HUES6 (cell line): Measurements from ENCODE around the gene ARR3.
"Not testable (repeated sequence)": the region's sequence is repeated elsewhere in the genome, so short reads cannot be mapped to it uniquely, and the experiment has no call there.

Experiments used
- H3K27ac ChIP-seq: 2 replicates; pipeline ENCODE4 v1.7.0; 2013; ENCODE audit warnings: low read depth, mild to moderate bottlenecking, low read length, inconsistent platforms
- H3K27me3 ChIP-seq: 2 replicates; pipeline ENCODE4 v1.6.1; 2013; ENCODE audit warnings: low read length; ENCODE audit not compliant: control insufficient read depth, insufficient read depth
- H3K36me3 ChIP-seq: 2 replicates; pipeline ENCODE4 v1.6.1; 2013; ENCODE audit warnings: low read length; ENCODE audit not compliant: control insufficient read depth, insufficient read depth
- H3K4me1 ChIP-seq: 2 replicates; pipeline ENCODE4 v1.6.1; 2013; ENCODE audit warnings: low read length; ENCODE audit not compliant: control insufficient read depth, insufficient read depth
- H3K4me3 ChIP-seq: 2 replicates; pipeline ENCODE4 v1.5.1; 2013; ENCODE audit warnings: low read depth, low read length
- H3K9ac ChIP-seq: one replicate; pipeline ENCODE4 v1.6.1; 2013; ENCODE audit warnings: mild to moderate bottlenecking, low read length
- H3K9me3 ChIP-seq: 2 replicates; pipeline ENCODE4 v1.6.1; 2013; ENCODE audit warnings: low read depth, low read length; ENCODE audit not compliant: control insufficient read depth, insufficient read depth

The ARR3 gene

GRCh38 chrX:70323628-70324027 is 55.5 kb downstream of the ARR3 start:
- H3K27me3 ChIP-seq, H3K9ac ChIP-seq, H3K27ac ChIP-seq, H3K9me3 ChIP-seq, H3K36me3 ChIP-seq, H3K4me3 ChIP-seq, H3K4me1 ChIP-seq: not testable (repeated sequence)

DNA sequence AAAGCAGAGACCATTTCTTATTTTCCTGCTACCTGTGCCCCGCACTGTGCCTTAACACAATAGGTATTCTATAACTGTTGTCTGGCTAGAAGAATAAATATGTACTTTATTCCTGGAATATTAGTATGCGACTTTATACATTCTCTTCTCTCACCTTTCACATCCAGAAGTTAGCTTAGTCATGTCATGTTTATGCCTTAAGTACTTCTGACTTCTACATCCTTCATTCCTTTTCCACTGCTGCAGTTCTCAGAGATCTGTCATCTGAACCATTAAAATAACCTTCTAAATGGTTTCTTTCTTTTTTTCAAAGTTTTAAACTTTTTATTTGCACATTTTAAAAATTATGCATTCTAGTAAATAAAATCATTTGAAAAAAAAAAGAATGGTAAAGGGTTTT is 56.2 kb downstream of the ARR3 start:
- Histone ChIP-seq H3K9me3 (no peaks in the 10 kb centered on the region; the same call in 1 of the 2 replicates), H3K27me3 (no peaks in the 10 kb centered on the region), H3K4me1 (no peaks in the 10 kb centered on the region), H3K27ac (no peak overlapping the region), H3K4me3 (no peak overlapping the region), H3K36me3 (no peaks in the 10 kb centered on the region; the same call in 1 of the 2 replicates), H3K9ac (no peak overlapping the region)

GRCh38 chrX:70331161-70331560 is 63.0 kb downstream of the ARR3 start:
- Histone ChIP-seq H3K9ac (no peak overlapping the region), H3K4me1 (no peaks in the 10 kb centered on the region), H3K27ac (no peak overlapping the region), H3K36me3 (peaks cover 47% of the 10 kb centered on the region), H3K27me3 (no peaks in the 10 kb centered on the region), H3K4me3 (no peak overlapping the region), H3K9me3 (no peaks in the 10 kb centered on the region; the same call in 1 of the 2 replicates)
